ENCODE results near the gene SMG1.

SMG1 gene

DNA sequence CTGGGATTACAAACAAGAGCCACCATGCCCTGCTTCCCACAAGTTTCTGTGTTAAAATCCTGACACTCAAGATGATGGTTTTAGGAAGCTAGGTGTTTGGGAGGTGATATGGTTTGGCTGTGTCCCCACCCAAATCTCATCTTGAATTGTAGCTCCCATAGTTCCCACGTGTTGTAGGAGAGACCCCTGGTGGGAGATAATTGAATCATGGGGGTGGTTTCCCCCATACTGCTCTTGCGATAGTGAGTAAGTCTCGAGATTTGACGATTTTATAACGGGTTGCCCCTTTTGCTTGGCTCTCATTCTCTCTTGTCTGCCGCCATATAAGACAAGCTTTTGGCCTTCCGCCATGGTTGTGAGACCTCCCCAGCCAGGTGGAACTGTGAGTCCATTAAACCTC is 17.2 kb upstream of the SMG1 start:
- no peak overlapping the region for H3K4me3 ChIP-seq (replicated peaks; ENCODE audit: low read depth, low read length)
- no peak for DNase-seq (ENCODE audit: extremely low read depth, low read depth)
- TF ChIP-seq, protein P1, sequence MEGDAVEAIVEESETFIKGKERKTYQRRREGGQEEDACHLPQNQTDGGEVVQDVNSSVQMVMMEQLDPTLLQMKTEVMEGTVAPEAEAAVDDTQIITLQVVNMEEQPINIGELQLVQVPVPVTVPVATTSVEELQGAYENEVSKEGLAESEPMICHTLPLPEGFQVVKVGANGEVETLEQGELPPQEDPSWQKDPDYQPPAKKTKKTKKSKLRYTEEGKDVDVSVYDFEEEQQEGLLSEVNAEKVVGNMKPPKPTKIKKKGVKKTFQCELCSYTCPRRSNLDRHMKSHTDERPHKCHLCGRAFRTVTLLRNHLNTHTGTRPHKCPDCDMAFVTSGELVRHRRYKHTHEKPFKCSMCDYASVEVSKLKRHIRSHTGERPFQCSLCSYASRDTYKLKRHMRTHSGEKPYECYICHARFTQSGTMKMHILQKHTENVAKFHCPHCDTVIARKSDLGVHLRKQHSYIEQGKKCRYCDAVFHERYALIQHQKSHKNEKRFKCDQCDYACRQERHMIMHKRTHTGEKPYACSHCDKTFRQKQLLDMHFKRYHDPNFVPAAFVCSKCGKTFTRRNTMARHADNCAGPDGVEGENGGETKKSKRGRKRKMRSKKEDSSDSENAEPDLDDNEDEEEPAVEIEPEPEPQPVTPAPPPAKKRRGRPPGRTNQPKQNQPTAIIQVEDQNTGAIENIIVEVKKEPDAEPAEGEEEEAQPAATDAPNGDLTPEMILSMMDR (IDR thresholded peaks at IDR 0.05; ENCODE audit: low read depth, low read length, missing control alignments), result no peak

DNA sequence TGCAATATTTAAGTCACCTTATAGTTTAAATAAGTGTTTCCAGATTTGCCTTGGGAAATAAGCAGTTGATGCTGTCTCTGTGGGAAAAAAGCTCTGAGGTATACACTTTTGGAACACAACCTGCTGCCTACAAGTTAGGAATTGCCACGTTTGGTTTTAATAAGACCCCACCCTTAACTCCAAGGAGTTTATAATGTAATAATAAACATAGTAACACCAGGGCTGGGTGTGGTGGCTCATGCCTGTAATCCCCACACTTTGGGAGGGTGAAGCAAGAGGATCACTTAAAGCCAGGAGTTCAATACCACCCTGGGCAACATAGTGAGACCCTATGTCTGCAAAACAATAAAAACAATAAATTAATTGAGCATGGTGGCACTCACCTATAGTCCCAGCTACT is 15.9 kb upstream of the SMG1 start:
- TF ChIP-seq, protein P1 (IDR thresholded peaks at IDR 0.05; ENCODE audit: low read depth, low read length, missing control alignments), result no peak
- DNase-seq (ENCODE audit: extremely low read depth, low read depth), result no peak
- no peak overlapping the region for H3K4me3 ChIP-seq (replicated peaks; ENCODE audit: low read depth, low read length)

DNA sequence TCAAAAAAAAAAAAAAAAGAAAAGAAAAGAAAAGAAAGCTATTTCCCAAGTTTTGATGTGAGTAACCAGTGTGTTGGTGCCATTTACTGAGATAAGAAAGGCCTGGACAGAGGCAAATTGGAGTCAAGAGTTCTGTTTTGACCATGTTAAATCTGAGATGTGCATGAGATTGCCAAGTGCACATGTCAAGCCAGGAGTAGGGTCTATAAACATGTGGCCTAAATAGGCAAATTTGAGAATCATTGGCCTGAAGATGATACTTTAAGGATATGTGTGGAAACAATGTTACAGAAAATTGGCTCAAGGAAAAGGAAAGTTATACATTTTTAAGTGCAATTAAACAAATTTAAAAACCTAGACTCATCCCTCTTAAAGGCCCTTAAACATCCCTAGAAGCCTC is 15.3 kb upstream of the SMG1 start:
- TF ChIP-seq, protein P1 (IDR thresholded peaks at IDR 0.05; ENCODE audit: low read depth, low read length, missing control alignments), result no peak
- no peak overlapping the region for H3K4me3 ChIP-seq (replicated peaks; ENCODE audit: low read depth, low read length)
- no peak for DNase-seq (ENCODE audit: extremely low read depth, low read depth)

DNA sequence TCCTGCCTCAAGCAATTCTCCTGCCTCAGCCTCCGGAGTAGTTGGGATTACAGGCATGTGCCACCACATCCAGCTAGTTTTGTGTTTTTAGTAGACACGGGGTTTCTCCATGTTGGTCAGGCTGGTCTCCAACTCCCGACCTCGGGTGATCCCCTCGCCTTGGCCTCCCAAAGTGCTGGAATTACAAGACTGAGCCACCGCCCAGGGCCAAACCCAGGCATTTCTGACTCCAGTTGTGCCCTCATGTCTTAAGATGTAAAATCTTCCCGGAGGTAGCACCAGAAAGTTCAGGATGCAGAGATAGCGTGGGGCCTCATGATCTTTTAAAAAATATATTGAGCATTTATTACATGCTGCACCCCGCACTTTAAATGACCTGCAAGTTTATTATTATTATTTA is 12.8 kb upstream of the SMG1 start:
- H3K4me3 ChIP-seq (replicated peaks; ENCODE audit: low read depth, low read length), result no peak overlapping the region
- DNase-seq (ENCODE audit: extremely low read depth, low read depth), result no peak
- TF ChIP-seq, protein P1 (IDR thresholded peaks at IDR 0.05; ENCODE audit: low read depth, low read length, missing control alignments), result no peak

DNA sequence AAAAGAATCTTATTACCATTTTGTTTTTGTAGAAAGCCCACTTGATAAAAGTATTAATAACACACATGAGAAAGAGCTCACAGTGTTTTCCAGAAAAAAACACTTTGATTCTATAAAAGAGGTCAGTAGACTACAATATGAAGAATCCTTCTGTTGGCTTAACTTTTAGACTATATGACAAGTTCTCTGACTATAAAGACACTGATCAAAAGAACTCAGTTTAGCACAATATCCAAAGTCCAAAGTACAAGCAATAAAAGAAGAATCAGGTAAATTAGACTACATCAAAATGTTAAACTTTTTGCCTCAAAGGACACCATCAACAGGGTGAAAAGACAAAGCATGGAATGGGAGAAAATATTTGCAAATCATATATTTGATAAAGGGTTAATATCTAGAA is 11.2 kb upstream of the SMG1 start:
- DNase-seq (ENCODE audit: extremely low read depth, low read depth), result no peak
- TF ChIP-seq, protein P1 (IDR thresholded peaks at IDR 0.05; ENCODE audit: low read depth, low read length, missing control alignments), result no peak
- no peak overlapping the region for H3K4me3 ChIP-seq (replicated peaks; ENCODE audit: low read depth, low read length)

DNA sequence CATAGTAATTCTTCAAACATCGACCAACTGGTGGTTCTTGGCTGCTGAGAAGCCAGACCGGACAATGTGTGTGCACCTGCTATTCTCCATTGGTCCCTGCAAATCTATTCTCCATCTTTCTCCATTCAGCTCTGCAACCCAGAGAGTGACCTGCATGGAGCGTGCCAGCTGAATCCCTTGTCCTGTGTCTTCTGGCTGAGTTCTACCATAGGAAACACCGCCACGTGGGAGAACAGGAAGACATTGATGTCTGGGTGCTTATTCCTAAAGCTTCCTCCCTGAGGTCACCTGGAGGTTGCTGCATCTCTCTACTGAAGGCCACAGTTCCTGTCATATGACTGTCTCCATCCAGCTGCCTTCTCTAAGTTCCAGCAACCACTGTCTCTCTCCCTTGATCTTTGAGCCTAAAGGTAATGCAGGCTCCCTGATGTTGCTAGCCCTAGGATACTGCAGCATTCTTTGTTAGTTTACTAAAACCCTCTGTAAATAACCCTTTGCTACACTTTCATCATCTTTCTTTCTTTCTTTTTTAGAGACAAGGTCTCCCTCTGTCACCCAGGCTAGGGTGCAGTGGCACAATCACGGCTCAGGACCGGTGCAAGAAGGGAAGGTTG is 10.6 kb upstream of the SMG1 start:
- DNase-seq (ENCODE audit: extremely low read depth, low read depth), result no peak
- H3K4me3 ChIP-seq (replicated peaks; ENCODE audit: low read depth, low read length), result no peak overlapping the region
- TF ChIP-seq, protein P1 (IDR thresholded peaks at IDR 0.05; ENCODE audit: low read depth, low read length, missing control alignments), result no peak

DNA sequence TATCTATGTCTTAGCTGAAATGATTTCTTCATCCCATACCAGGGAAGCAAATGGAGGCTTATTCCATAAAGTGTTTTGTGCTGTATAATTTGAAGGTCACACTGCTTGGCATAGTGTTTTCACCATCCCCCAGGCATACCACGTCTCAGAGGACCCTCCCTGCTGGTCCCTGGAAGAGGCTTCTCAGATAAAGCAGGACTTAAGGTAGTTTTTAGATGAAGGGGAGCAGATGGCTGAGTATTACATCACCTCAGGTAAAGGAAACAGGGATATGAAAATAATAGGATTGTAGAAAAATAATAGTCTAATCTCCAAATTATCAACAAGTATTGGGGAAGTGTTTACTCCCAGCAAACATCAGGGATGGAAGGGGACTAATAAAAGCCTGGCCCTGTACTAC is 7.3 kb upstream of the SMG1 start:
- H3K4me3 ChIP-seq (replicated peaks; ENCODE audit: low read depth, low read length), result no peak overlapping the region
- TF ChIP-seq, protein P1 (IDR thresholded peaks at IDR 0.05; ENCODE audit: low read depth, low read length, missing control alignments), result no peak
- no peak for DNase-seq (ENCODE audit: extremely low read depth, low read depth)
